HG03025 (cell line): ENCODE data around the gene CCDC191.
A peak's percentile ranks its signal among the peaks of the same experiment; 100 is the strongest.

ENCODE experiments used
- ATAC-seq: cut with Tn5 transposase; IDR thresholded peaks from one replicate; pipeline ENCODE4 v1.9.1; 2021; ENCODE audit warnings: mild to moderate bottlenecking, moderate library complexity; ENCODE audit not compliant: unreplicated experiment, low FRiP score

The CCDC191 gene

DNA sequence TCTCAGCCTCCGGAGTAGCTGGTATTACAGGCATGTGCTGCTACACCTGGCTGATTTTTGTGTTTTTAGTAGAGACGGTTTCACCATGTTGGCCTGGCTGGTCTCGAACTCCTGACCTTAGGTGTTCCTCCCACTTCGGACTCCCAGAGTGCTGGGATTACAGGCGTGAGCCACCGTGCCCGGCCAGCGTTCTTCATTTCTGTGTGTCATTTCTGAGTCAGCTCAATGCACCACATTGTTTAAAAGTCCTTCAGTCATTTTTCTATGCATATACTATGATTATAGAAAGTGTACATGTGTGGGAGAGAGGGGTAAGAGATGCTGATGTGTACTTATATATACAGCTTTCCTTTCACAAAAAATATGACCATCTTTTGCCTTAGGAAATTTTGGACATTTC lies 2.3 kb upstream of the CCDC191 start:
- ATAC-seq = no peak

GRCh38 chr3:114057011-114057347 lies 653 bp upstream of the CCDC191 start:
- peak; percentile 15 for ATAC-seq

GRCh38 chr3:114052216-114052615 lies 4.1 kb downstream of the CCDC191 start:
- ATAC-seq = no peak

DNA sequence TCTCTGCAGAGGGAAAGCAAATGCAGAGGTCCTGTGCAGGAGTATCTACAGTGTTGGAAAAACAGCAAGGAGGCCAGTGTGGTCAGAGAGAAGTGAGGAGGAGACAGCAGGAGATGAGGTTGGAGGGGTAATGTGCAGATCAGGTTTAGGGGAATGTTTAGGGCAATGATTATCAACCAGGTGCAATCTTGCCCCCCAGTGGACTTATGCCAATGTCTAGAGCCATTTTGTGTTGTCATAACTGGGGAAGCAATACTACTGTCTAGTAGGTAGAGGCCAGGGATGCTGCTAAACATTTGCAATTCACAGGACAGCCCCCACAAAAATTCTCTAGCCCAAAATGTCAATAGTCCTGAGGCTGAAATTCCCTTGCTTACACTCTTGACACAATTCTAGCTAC lies 13.1 kb downstream of the CCDC191 start:
- no peak for ATAC-seq

DNA sequence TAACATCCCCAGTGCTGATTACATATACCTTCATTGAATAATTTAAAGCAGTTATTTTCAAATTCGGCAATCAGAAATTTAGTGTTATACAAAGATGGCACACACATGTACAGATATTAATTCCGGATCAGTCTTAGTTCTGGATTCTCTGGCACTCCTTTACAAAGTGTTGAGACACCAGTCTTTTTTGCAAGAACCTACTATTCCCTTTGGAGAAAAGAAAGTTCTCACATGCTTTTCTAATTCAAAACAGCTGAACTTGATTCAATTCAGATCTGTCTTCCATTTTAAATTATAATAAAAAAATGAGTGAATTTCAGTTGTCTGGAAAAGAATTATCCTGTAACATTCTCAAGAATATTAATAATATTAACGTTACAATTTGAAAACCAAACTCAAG lies 20.4 kb downstream of the CCDC191 start:
- no peak for ATAC-seq

DNA sequence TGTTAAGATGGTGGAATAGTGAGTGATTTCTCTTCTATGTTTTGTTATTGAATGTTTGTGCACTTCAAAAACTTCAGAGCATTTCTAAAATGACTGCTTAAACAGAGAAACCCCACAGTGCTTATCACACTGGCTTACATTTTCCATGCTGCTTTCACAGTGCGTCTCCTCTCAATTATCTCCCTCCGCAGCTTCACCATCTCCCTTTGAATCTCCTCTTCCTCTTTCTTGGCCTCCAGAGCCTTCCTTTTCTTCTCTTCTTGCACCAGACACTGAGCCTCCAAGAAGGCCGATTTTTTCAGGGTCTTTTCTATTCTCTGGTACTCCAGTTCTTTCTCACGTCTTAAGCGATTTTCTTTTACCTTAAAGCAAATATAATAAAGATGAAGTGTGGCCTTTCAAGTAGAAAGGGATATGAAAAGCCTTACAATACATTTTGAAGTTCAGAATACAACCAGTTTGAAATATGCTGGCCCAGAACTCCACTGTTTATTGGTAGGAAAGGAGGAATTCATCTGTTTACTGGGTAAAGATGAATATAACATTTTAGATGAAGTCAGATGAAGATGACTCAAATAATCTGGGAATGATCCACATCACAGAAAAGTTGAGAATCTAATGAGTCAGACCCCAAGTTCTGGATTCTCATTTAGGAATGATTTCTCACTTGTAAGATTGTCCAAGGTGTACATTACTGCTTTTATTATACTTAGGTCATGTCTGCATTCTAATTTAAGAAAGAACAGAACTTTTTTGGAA lies 21.4 kb downstream of the CCDC191 start:
- no peak for ATAC-seq

DNA sequence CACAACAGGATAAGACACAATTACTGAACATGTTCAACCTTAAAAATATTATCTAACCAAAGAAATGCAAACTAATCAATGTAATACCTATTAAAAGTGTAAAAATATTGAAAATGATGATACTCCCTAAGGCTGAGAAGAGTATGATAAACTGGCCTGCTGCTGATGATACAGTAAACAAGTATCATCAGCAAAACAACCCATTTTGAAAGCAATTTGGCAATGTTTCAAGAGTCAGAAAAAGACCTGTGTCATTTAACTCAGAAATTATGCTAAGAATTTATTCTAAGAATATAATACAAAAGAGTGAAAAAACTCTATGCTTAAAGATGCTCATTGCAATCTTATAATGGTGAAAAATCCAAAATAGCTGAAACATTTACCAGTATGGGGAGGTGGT lies 22.1 kb downstream of the CCDC191 start:
- no peak for ATAC-seq

- no peak for ATAC-seq
Observed at GRCh38 chr3:114033721-114034120, 22.6 kb downstream of the CCDC191 start.

DNA sequence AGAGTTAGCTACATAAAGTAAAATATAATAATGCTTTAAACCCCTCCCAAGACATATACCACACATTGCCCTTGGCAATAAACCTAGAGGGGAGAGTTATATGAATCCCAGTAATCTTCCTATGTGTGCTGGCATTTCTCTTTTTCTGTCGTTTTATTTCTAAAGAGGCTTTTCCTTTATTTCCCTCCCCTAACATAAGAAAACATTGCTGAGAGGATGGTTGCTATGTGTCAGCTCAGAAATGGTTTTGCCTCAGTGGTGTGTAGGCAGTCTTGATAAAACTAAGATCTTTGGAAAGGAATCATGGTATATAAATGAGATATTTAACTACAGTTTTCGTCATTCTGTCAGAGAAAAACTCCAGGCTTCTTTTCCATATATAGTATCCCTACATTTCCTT lies 30.0 kb downstream of the CCDC191 start:
- ATAC-seq = no peak

- no peak for ATAC-seq
Observed at GRCh38 chr3:114025451-114025850, 30.9 kb downstream of the CCDC191 start.

DNA sequence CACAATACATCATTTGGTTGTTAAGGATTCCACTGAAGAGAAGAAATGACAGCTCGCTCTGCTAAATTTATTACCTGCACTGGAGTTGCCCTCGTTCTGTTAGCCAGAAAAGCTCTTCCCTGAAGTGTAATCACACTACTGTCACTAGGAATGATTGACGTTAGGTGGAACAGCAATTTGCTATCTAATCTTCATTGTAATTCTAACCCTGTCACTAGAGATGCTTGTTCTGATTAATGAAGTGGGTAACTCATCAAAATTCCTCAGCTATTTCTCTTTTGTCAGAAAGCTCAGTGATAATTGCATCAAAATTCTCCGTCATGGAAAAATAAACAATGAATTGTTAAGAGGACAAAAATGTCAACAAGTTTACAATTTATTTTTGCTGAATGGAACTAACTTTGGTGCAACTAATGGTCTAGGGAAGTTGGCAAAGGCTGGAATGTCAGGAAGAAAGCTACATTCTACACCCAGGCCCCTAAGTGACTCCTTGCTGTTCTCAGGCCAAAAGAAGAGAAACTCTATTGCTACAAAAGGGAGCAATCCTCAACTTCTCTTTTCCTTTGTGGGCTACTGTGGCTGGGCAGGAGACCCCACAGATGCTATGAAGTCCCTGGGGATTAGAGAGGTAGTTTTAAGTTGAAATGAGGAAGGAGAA lies 34.1 kb downstream of the CCDC191 start:
- ATAC-seq = no peak

DNA sequence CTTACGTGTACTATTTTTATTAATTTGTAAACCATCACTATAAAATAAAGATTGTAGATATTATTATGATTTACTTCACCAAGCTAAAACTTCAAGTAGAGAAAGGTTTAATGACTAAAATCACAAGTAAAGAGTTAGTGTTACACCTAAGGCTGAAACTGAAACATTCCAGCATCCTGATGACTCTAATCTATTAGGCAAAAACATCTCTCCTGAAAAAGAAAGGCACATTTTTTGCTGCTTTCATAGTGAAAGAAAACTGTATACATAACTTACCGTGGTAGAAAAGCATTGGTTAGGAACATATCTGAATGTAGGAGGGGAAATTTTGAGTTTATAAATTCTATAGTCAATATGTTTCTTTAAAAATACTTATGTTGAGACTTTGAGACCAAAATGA lies 35.4 kb downstream of the CCDC191 start:
- no peak for ATAC-seq

DNA sequence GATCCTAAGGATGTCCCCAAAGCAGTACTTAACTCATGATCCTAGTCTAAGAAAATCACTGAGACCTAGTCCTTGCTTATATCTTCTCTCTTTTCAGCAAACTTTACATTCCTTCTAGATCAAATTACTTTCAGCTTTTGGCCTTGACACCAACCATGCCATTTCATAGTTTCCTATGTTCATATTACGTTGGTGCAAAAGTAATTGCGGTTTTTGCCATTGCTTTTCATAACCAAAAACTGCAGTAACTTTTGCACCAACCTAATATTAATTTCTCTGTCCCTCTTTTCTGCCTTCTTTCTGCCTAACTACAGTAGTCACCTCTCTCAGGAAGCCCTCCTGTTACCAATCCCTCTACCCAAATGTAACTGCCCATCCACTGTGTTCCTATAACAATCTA lies 36.8 kb downstream of the CCDC191 start:
- no peak for ATAC-seq

GRCh38 chr3:114014211-114014610 lies 42.1 kb downstream of the CCDC191 start:
- ATAC-seq = no peak

DNA sequence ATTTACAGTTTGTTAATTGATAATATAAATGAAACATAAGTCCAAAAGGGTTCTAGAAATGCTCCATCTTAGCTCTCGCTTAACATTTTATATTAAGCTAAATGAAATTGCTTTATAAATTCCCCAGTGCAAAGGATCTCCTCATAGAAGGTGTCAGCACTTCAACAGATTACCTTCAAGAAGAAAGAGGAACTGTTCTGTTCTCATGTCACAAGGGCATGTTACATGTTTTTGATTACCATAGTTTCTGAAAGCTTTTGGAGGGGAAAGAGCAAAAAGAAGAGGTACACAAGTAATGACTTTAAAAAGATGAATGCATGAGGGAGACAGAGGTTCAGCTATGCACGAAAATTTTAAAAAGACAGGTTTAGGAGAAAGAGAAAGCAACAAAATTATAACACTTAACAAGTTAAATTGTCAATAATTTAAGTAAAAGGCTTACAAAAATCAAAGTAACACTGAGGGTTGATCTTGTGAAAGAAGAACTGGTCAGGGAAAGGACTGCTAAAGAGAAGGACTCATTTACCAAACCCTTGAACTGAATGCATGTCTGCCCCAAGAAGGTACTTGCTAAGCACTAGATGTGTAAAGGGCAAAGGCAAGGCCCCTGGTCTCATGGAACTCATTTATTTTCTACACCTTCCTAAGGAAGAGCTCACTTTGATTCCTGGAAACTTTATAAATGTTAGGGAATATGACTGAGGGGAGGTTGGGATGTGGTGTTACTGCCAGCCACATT lies 45.1 kb downstream of the CCDC191 start:
- peak; percentile 68 for ATAC-seq

GRCh38 chr3:114005481-114005880 lies 50.8 kb downstream of the CCDC191 start:
- peak; percentile 93 for ATAC-seq

DNA sequence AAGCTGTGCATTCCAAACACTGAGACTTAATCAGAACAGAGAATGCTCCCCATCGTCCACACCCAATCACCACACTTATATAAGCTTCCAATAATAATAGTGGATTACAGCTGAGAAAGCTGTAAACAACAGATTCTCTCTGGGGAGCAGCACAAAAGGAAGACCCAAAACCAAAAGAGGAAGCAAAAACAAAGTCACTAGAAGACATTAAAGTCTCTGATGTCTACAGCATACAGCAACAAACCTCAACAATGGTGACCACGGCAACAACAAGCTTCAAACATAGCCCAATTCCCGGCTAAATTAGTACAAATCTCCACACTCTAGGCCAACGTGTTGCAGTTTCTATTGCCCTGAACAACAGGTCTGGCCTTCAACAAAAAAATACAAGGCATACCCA lies 70.8 kb downstream of the CCDC191 start:
- ATAC-seq = peak; percentile 72

DNA sequence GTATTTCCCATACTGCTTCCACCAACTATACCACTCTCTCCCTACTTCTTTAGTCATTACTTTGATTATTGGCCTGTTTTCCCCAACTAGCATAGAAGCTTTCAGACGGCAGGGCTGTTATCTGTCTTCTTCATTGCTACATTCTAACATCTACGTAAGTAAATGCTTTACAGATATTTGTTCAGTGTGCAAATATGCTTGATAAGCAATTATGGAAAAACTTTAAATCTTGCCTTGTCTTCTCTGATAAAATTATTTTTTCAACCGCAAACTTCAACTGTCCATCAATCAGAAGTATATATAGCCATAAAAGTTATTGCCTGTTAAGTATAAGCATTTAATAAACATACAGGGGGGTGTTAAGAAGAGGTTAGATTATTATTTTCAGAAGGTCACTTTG lies 72.8 kb downstream of the CCDC191 start:
- ATAC-seq = no peak

DNA sequence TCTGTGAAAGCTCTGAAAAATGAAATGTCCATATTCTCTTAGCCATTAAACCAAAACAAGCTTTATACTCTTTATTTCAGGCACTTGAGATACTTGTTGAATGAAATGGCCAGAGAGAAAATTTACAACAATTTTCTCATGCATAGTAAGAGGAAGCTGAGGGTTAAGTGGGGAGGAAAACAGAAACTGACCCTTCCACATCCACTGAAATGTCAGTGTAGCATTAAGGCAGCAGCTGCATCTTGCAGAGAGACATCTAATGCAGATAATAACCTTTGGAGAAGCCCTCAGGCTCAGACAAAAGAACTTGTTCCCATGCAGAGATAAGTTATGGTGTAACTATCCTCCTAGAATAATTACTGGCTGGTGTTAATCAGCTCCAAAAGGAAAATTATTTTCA lies 74.5 kb downstream of the CCDC191 start:
- no peak for ATAC-seq

- no peak for ATAC-seq
Observed at GRCh38 chr3:113979916-113980315, 76.4 kb downstream of the CCDC191 start.

- ATAC-seq = no peak
Observed at GRCh38 chr3:113977822-113978221, 78.5 kb downstream of the CCDC191 start.

DNA sequence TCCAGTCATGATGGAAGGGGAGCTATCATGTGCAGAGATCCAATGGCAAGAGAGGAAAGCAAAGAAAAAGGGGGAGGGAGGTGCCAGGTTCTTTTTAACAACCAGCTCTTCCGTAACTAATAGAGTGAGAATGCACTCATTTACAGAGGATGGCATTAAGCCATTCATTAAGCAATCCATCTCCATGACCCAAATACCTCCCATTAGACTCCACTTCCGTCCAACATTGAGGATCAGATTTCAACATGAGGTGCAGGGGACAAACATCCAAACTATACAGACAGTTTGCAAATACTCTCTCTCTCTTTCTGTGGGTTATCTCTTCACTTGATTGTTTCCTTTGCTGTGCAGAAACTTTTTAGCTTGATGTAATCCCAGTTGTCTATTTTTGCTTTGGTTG lies 87.3 kb downstream of the CCDC191 start:
- no peak for ATAC-seq
